Mesenchymal stem cell (in vitro differentiated cells and primary cell): ENCODE data around the gene P2RX3.
"Not testable (repeated sequence)": the region's sequence is repeated elsewhere in the genome, so short reads cannot be mapped to it uniquely, and the experiment has no call there.

Experiments
- DNase-seq: peaks from one replicate; pipeline ENCODE4 v3.0.0-alpha.2; 2013
- H2AFZ ChIP-seq: one replicate; pipeline ENCODE4 v1.6.1; 2013; ENCODE audit warnings: low read depth, mild to moderate bottlenecking, control low read depth, inconsistent platforms, low read length, moderate library complexity
- H2AK5ac ChIP-seq: 2 replicates; pipeline ENCODE4 v1.6.1; 2013; ENCODE audit warnings: low read length, moderate library complexity, mild to moderate bottlenecking, inconsistent platforms; ENCODE audit not compliant: severe bottlenecking
- H2BK120ac ChIP-seq: one replicate; pipeline ENCODE4 v1.6.1; 2013; ENCODE audit warnings: low read depth, mild to moderate bottlenecking, inconsistent platforms, low read length, moderate library complexity
- H2BK12ac ChIP-seq, 2 experiments: one replicate each; pipeline ENCODE4 v1.6.1; 2013; ENCODE audit warnings: inconsistent platforms in 2 of 2, low read length in 2 of 2, mild to moderate bottlenecking in 2 of 2, moderate library complexity in 2 of 2, control low read depth in 1 of 2
- H2BK15ac ChIP-seq: one replicate; pipeline ENCODE4 v1.6.1; 2013; ENCODE audit warnings: mild to moderate bottlenecking, low read depth, inconsistent platforms; ENCODE audit not compliant: poor library complexity, severe bottlenecking
- H2BK5ac ChIP-seq: 2 replicates; pipeline ENCODE4 v1.6.1; 2013; ENCODE audit warnings: low read depth, mild to moderate bottlenecking, low read length, control low read depth, inconsistent platforms; ENCODE audit not compliant: poor library complexity, severe bottlenecking
- H3K14ac ChIP-seq, 2 experiments: one replicate each; pipeline ENCODE4 v1.6.1; 2013; ENCODE audit warnings: inconsistent platforms in 2 of 2, low read length in 2 of 2, control low read depth in 1 of 2, mild to moderate bottlenecking in 1 of 2, moderate library complexity in 1 of 2
- H3K18ac ChIP-seq, 2 experiments: one replicate each; pipeline ENCODE4 v1.6.1; 2013; ENCODE audit warnings: inconsistent platforms in 2 of 2, low read length in 2 of 2, control low read depth in 1 of 2, low read depth in 1 of 2, mild to moderate bottlenecking in 1 of 2
- H3K23ac ChIP-seq, 2 experiments: one replicate each; pipeline ENCODE4 v1.6.1; 2013; ENCODE audit warnings: inconsistent platforms in 2 of 2, low read length in 2 of 2, mild to moderate bottlenecking in 2 of 2, moderate library complexity in 2 of 2, control low read depth in 1 of 2
- H3K27ac ChIP-seq: 2 replicates; pipeline ENCODE4 v1.5.1; 2013; ENCODE audit warnings: mild to moderate bottlenecking, moderate library complexity, low read length, control low read depth, inconsistent platforms; ENCODE audit not compliant: poor library complexity, severe bottlenecking
- H3K27me3 ChIP-seq, 2 experiments: 2 replicates each; pipeline versions ENCODE4 v1.6.1 to v1.7.0; 2013; ENCODE audit warnings: low read length in 2 of 2, mild to moderate bottlenecking in 2 of 2, moderate library complexity in 2 of 2, control low read depth in 1 of 2, inconsistent platforms in 1 of 2; ENCODE audit not compliant: control insufficient read depth in 1 of 2, insufficient read depth in 1 of 2
- H3K36me3 ChIP-seq, 2 experiments: 2 replicates each; pipeline versions ENCODE4 v1.6.1 to v1.7.0; 2013; ENCODE audit warnings: low read length in 2 of 2, control low read depth in 1 of 2, inconsistent platforms in 1 of 2, low read depth in 1 of 2, mild to moderate bottlenecking in 1 of 2; ENCODE audit not compliant: insufficient read depth in 2 of 2, control insufficient read depth in 1 of 2
- H3K4ac ChIP-seq, 2 experiments: one replicate each; pipeline ENCODE4 v1.6.1; 2013; ENCODE audit warnings: inconsistent platforms in 2 of 2, low read length in 2 of 2, mild to moderate bottlenecking in 2 of 2, moderate library complexity in 2 of 2, control low read depth in 1 of 2, low read depth in 1 of 2
- H3K4me1 ChIP-seq: 2 replicates; pipeline ENCODE4 v1.6.1; 2013; ENCODE audit warnings: low read depth, low read length, control low read depth; ENCODE audit not compliant: control insufficient read depth, insufficient read depth
- H3K4me2 ChIP-seq: 2 replicates; pipeline ENCODE4 v1.6.1; 2013; ENCODE audit warnings: low read length, mild to moderate bottlenecking, inconsistent platforms; ENCODE audit not compliant: poor library complexity, severe bottlenecking
- H3K4me3 ChIP-seq, 2 experiments: 2 replicates each; pipeline versions ENCODE4 v1.5.1 to v1.7.0; 2013; ENCODE audit warnings: low read length in 2 of 2, mild to moderate bottlenecking in 2 of 2, control low read depth in 1 of 2, low read depth in 1 of 2; ENCODE audit not compliant: insufficient read depth in 1 of 2
- H3K79me1 ChIP-seq: replicated peaks from 2 replicates; pipeline ENCODE4 v1.6.1; 2013; ENCODE audit warnings: mild to moderate bottlenecking, control low read depth, low read length, inconsistent platforms; ENCODE audit not compliant: poor library complexity, severe bottlenecking
- H3K9ac ChIP-seq: 2 replicates; pipeline ENCODE4 v1.7.0; 2013; ENCODE audit warnings: mild to moderate bottlenecking, low read length, moderate library complexity
- H3K9me3 ChIP-seq: 2 replicates; pipeline ENCODE4 v1.7.0; 2013; ENCODE audit warnings: mild to moderate bottlenecking, low read length; ENCODE audit not compliant: control insufficient read depth
- H4K8ac ChIP-seq: one replicate; pipeline ENCODE4 v1.6.1; 2013; ENCODE audit warnings: inconsistent platforms, mild to moderate bottlenecking, low read length, moderate library complexity
- H4K91ac ChIP-seq: one replicate; pipeline ENCODE4 v1.6.1; 2013; ENCODE audit warnings: mild to moderate bottlenecking, low read length, inconsistent platforms
- WGBS: methylation state at CpG from one replicate; pipeline ENCODE4 v1.1.7; 2013; ENCODE audit warnings: mixed read lengths; 5-methylcytosine and 5-hydroxymethylcytosine counted together

The P2RX3 gene

DNA sequence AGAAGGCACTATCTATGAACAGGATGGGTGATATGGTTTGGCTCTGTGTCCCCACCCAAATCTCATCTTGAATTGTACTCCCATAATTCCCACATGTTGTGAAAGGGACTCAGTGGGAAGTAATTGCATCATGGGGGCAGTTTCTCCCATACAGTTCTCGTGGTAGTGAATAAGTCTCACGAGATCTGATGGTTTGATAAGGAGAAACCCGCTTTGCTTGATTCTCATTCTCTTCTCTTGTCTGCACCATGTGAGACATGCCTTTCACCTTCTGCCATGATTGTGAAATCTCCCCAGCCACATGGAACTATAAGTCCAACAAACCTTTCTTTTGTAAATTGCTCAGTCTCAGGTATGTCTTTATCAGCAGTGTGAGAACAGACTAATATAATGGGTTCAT lies 41.9 kb upstream of the P2RX3 start:
- H4K8ac ChIP-seq, H4K91ac ChIP-seq, H3K79me1 ChIP-seq, H3K4me1 ChIP-seq, H3K27ac ChIP-seq, H2AK5ac ChIP-seq, H3K9ac ChIP-seq, H2BK12ac ChIP-seq, H2BK120ac ChIP-seq, DNase-seq, H2AFZ ChIP-seq, H3K4me3 ChIP-seq, H3K23ac ChIP-seq, H3K18ac ChIP-seq, H3K4me2 ChIP-seq, H2BK5ac ChIP-seq, H3K4ac ChIP-seq, H2BK15ac ChIP-seq, H3K27me3 ChIP-seq, H3K14ac ChIP-seq: not testable (repeated sequence)
- Histone ChIP-seq H3K9me3 (peaks cover 12% of the 10 kb centered on the region), H3K36me3 (peaks cover 43 to 56% of the 10 kb centered on the region in 2 experiments)
- 100% methylated on average over 3 of the region's 3 CpGs for WGBS

GRCh38 chr11:57297221-57297620 lies 40.9 kb upstream of the P2RX3 start:
- Histone ChIP-seq H2AFZ (no peak overlapping the region), H3K36me3 (peaks cover 53 to 66% of the 10 kb centered on the region in 2 experiments), H2AK5ac (no peak overlapping the region), H2BK15ac (no peak overlapping the region), H3K9me3 (peaks cover 12% of the 10 kb centered on the region), H3K23ac (no peak overlapping the region), H3K27me3 (no peaks in the 10 kb centered on the region), H3K27ac (no peak overlapping the region), H2BK120ac (no peak overlapping the region), H4K8ac (no peak overlapping the region), H2BK5ac (no peak overlapping the region), H3K9ac (no peak overlapping the region), H4K91ac (no peak overlapping the region), H3K4me3 (no peak overlapping the region), H3K4me1 (peaks cover 7% of the 10 kb centered on the region), H3K18ac (no peak overlapping the region), H3K4ac (no peak overlapping the region), H2BK12ac (no peak overlapping the region), H3K14ac (no peak overlapping the region), H3K4me2 (peak overlapping the region; percentile 2), H3K79me1 (peaks cover 14% of the 10 kb centered on the region)
- DNase-seq = no peak
- WGBS = 100% methylated on average over 1 of the region's 2 CpGs

- H3K18ac ChIP-seq = no peak overlapping the region
- peaks cover 12% of the 10 kb centered on the region for H3K9me3 ChIP-seq
- peaks cover 29% of the 10 kb centered on the region for H3K79me1 ChIP-seq
- no peak overlapping the region for H3K4me2 ChIP-seq
- no peak overlapping the region for H2BK12ac ChIP-seq
- no peak overlapping the region for H3K27ac ChIP-seq
- H2BK5ac ChIP-seq = no peak overlapping the region
- H3K4ac ChIP-seq = no peak overlapping the region
- H3K4me3 ChIP-seq = no peak overlapping the region
- WGBS = 95% methylated on average over 2 of the region's 5 CpGs
- no peak overlapping the region for H3K9ac ChIP-seq
- no peak overlapping the region for H4K8ac ChIP-seq
- no peak overlapping the region for H3K14ac ChIP-seq
- no peak for DNase-seq
- no peak overlapping the region for H3K23ac ChIP-seq
- H2BK15ac ChIP-seq = no peak overlapping the region
- H2AK5ac ChIP-seq = no peak overlapping the region
- no peak overlapping the region for H2AFZ ChIP-seq
- H2BK120ac ChIP-seq = no peak overlapping the region
- H3K36me3 ChIP-seq = peaks cover 70 to 82% of the 10 kb centered on the region in 2 experiments
- no peaks in the 10 kb centered on the region for H3K27me3 ChIP-seq
- H4K91ac ChIP-seq = no peak overlapping the region
- H3K4me1 ChIP-seq = peaks cover 13% of the 10 kb centered on the region
These were observed 38.9 kb upstream of the P2RX3 start for GRCh38 chr11:57299150-57299737.

DNA sequence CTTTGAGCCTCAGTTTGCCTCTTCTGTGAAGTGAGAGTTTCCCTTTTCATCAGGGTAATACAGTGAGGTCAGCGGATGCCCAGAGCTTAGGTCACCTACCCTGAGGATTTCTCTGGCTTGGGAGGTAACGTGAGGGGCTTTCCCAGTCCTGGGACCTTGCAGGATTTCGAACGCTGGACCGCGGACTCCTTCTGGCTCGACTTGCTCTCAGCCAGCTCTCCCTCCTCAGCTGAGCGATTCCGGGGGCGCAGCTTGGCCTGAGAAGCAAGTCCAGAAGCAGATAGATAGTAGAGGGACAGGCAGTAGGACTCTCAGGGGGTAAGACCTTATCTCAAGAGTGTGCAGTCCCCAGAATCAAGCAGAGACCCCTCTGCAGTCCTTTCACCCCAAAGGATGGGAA lies 37.4 kb upstream of the P2RX3 start:
- H2BK15ac ChIP-seq = no peak overlapping the region
- H3K79me1 ChIP-seq = peaks cover 35% of the 10 kb centered on the region
- no peak overlapping the region for H3K27ac ChIP-seq
- H3K4me3 ChIP-seq = no peak overlapping the region
- no peak overlapping the region for H2BK12ac ChIP-seq
- 100% methylated on average over 10 of the region's 10 CpGs for WGBS
- no peak overlapping the region for H3K4ac ChIP-seq
- H3K36me3 ChIP-seq = peaks cover 77 to 91% of the 10 kb centered on the region in 2 experiments
- H4K91ac ChIP-seq = no peak overlapping the region
- H3K4me1 ChIP-seq = peaks cover 18% of the 10 kb centered on the region
- no peak for DNase-seq
- H2AFZ ChIP-seq = no peak overlapping the region
- no peaks in the 10 kb centered on the region for H3K27me3 ChIP-seq
- no peak overlapping the region for H2AK5ac ChIP-seq
- H3K23ac ChIP-seq = no peak overlapping the region
- no peak overlapping the region for H3K9ac ChIP-seq
- no peak overlapping the region for H2BK120ac ChIP-seq
- no peak overlapping the region for H3K18ac ChIP-seq
- H3K4me2 ChIP-seq = no peak overlapping the region
- peaks cover 12% of the 10 kb centered on the region for H3K9me3 ChIP-seq
- H4K8ac ChIP-seq = no peak overlapping the region
- no peak overlapping the region for H3K14ac ChIP-seq
- no peak overlapping the region for H2BK5ac ChIP-seq
